GM12891 (cell line): ENCODE measurements around the gene MSH2.

Experiments
- DNase-seq: peaks from one replicate; pipeline ENCODE4 v3.0.0; 2011; ENCODE audit warnings: low spot score; ENCODE audit not compliant: insufficient read length
- FAIRE-seq: peaks from 2 replicates; lab custom pipeline; 2011; peaks lifted over from hg19 to GRCh38; lab: Jason Lieb, UNC
- PAX5 ChIP-seq: IDR thresholded peaks from 2 replicates; pipeline ENCODE4 v1.6.1; 2011; ENCODE audit warnings: low read length, moderate library complexity, mild to moderate bottlenecking; ENCODE audit not compliant: insufficient read depth, severe bottlenecking
- POLR2A ChIP-seq: IDR thresholded peaks from 2 replicates; pipeline ENCODE4 v1.6.1; 2011; ENCODE audit warnings: low read depth, low read length, control low read depth
- POLR2AphosphoS5 ChIP-seq: IDR thresholded peaks from 2 replicates; pipeline ENCODE4 v1.6.1; 2011; ENCODE audit warnings: low read depth, low read length, control low read depth
- POU2F2 ChIP-seq: IDR thresholded peaks from 2 replicates; pipeline ENCODE4 v1.6.1; 2011; ENCODE audit warnings: low read depth, mild to moderate bottlenecking, control low read depth, low read length, moderate library complexity
- SPI1 ChIP-seq: IDR thresholded peaks from 2 replicates; pipeline ENCODE4 v1.6.1; 2011; ENCODE audit warnings: low read depth, low read length, control low read depth
- TAF1 ChIP-seq: IDR thresholded peaks from 2 replicates; pipeline ENCODE4 v1.6.1; 2011; ENCODE audit warnings: low read depth, low read length, control low read depth

Gene MSH2

GRCh38 chr2:47471429-47472116 lies 68.6 kb downstream of the MSH2 start:
- no peak for DNase-seq
- FAIRE-seq, result no peak
- TF ChIP-seq POLR2AphosphoS5 (no peak), SPI1 (no peak), PAX5 (no peak), POLR2A (no peak), POU2F2 (no peak), TAF1 (no peak)

- TF ChIP-seq PAX5 (no peak), POU2F2 (no peak), POLR2A (no peak), POLR2AphosphoS5 (no peak), TAF1 (no peak), SPI1 (no peak)
- DNase-seq (no peak), FAIRE-seq (no peak)
Measured at GRCh38 chr2:47479863-47480262, 76.9 kb downstream of the MSH2 start.

- DNase-seq (no peak), FAIRE-seq (no peak)
- no peak for TF ChIP-seq POLR2A
- no peak for TF ChIP-seq TAF1
- no peak for TF ChIP-seq SPI1
- no peak for TF ChIP-seq PAX5
- no peak for TF ChIP-seq POLR2AphosphoS5
- TF ChIP-seq POU2F2, result no peak
Measured at GRCh38 chr2:47483191-47483590, 80.2 kb downstream of the MSH2 start.

- TF ChIP-seq POLR2AphosphoS5, result no peak
- no peak for TF ChIP-seq SPI1
- TF ChIP-seq TAF1, result no peak
- no peak for TF ChIP-seq POU2F2
- FAIRE-seq (no peak), DNase-seq (no peak)
Measured at GRCh38 chr2:47484396-47484795, 81.4 kb downstream of the MSH2 start.

GRCh38 chr2:47485177-47485576 lies 82.2 kb downstream of the MSH2 start:
- no peak for TF ChIP-seq POLR2A
- no peak for TF ChIP-seq POLR2AphosphoS5
- no peak for TF ChIP-seq SPI1
- no peak for TF ChIP-seq PAX5
- TF ChIP-seq TAF1, result no peak
- TF ChIP-seq POU2F2, result no peak
- DNase-seq (no peak), FAIRE-seq (no peak)

GRCh38 chr2:47485751-47486300 lies 82.9 kb downstream of the MSH2 start:
- DNase-seq, result no peak
- no peak for FAIRE-seq
- no peak for TF ChIP-seq SPI1
- no peak for TF ChIP-seq POLR2A
- TF ChIP-seq POLR2AphosphoS5, result no peak
- TF ChIP-seq PAX5, result no peak
- TF ChIP-seq POU2F2, result no peak
- TF ChIP-seq TAF1, result no peak

- FAIRE-seq (peak; percentile 85), DNase-seq (peak; percentile 47)
- TF ChIP-seq POU2F2 (no peak), SPI1 (peak; percentile 72)
Measured at GRCh38 chr2:47486841-47487497, 84.0 kb downstream of the MSH2 start.

GRCh38 chr2:47487498-47487875 lies 84.5 kb downstream of the MSH2 start:
- peak; percentile 76 for FAIRE-seq
- no peak for DNase-seq
- TF ChIP-seq PAX5 (no peak), POU2F2 (no peak), TAF1 (no peak), POLR2AphosphoS5 (no peak), POLR2A (no peak), SPI1 (no peak)

- TF ChIP-seq TAF1 (no peak), POU2F2 (no peak), POLR2AphosphoS5 (no peak), PAX5 (no peak), POLR2A (no peak)
- DNase-seq (no peak), FAIRE-seq (no peak)
Measured at GRCh38 chr2:47488870-47489584, 86.1 kb downstream of the MSH2 start.
